Measurements from ENCODE around the gene ZFHX3. TPM values are rescaled to one million over a fixed set of nuclear protein-coding genes. Genes with fewer than 3 reads are reported as not detected.

ZFHX3 gene
- total RNA-seq, 2 experiments from 2014 or later, result 0.38 to 0.43 TPM

DNA sequence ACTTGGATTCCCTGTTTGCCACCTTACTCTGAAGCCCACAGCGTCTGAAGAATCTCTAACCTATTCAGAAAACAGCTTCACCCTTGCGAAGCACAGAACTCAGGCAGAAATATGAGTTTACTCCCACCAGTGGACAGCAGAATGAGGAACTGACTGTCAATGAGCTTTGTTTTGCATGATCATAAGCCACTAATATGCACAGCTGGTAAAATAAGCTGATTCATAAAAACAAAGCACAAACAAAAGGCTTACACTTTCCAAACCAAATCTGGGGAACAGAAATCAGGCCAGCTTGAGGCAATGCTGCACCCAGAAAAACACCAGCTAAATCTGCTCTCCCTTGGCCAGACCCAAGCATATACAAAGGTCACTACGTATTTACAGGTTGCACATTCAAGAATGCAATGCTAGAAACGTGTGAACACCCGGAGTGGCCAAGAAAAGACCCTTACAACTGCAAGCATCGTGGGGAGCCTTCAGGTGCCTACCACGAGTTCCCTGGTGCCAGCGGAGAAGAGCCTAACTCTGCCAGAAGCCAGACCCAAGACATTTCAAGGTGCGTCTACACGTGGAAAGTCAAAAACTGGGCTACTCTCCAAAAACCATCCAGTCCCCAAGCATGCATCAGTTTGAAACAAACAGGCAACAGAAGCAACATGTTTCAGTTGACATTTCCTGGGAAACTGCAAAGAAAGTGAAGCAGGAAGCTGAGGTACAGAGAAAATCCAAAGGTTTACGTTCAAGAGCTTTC, 207.1 kb downstream of the ZFHX3 start:
- Mint-ChIP-seq H3K36me3 (ENCODE audit: low read depth) (no peaks in the 10 kb centered on the region), H3K9me3 (no peaks in the 10 kb centered on the region), H3K4me1 (peaks cover 23% of the 10 kb centered on the region), H3K27me3 (peaks cover 4% of the 10 kb centered on the region), H3K27ac (no peak overlapping the region), H3K4me3 (no peak overlapping the region)
- DNase-seq, result no peak
- CTCF ChIA-PET, result interaction anchor here (0.9 to 4.4 kb wide), 2 partner anchors 8 to 17 kb away, joined by 3 to 30 read pairs; no protein-coding TSS in a partner anchor
- POLR2A ChIA-PET, result no interaction called here

DNA sequence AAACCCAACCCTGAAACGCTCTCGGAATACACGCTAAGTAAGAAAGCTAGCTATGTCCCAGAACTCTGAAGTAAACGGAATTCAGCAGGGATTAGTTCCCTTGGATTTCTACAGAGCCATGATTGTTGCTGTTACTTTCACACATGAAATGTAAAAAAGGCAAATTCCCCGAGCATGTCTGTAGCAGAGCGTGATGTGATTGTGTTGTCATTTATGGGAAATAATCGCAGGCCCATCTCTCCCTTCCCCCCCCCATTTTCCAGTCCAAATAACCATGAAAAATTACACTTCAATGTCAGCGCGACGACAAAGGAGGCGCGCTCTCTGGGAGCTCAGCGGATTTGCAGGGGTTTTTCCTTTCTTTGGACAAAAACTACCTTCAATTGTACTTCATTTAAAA, 209.0 kb downstream of the ZFHX3 start:
- Mint-ChIP-seq H3K36me3 (ENCODE audit: low read depth) (no peaks in the 10 kb centered on the region), H3K4me1 (peaks cover 8% of the 10 kb centered on the region), H3K4me3 (no peak overlapping the region), H3K27me3 (peaks cover 6% of the 10 kb centered on the region), H3K9me3 (no peaks in the 10 kb centered on the region), H3K27ac (no peak overlapping the region)
- no peak for DNase-seq
- ChIA-PET CTCF (no interaction called here), POLR2A (no interaction called here)

DNA sequence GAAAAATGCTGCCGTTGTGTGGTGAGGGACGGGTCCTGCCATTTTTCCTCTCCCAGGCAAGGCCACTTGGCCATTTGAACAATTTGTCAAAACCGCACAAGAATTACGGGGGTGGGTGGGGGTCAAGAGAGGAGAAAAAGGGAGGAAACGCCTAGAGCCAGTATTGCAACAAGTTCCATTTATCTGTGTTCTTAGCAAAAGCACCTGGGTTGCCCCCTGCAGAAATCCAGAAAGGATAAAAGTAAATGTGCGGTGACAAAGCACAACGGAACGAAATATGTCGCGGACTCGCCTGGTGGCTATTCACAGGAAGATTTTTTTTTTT, 209.4 kb downstream of the ZFHX3 start:
- Mint-ChIP-seq H3K9me3 (no peaks in the 10 kb centered on the region), H3K4me3 (no peak overlapping the region), H3K36me3 (ENCODE audit: low read depth) (no peaks in the 10 kb centered on the region), H3K4me1 (peaks cover 4% of the 10 kb centered on the region), H3K27me3 (peaks cover 6% of the 10 kb centered on the region), H3K27ac (no peak overlapping the region)
- ChIA-PET CTCF (no interaction called here), POLR2A (no interaction called here)
- DNase-seq, result no peak

DNA sequence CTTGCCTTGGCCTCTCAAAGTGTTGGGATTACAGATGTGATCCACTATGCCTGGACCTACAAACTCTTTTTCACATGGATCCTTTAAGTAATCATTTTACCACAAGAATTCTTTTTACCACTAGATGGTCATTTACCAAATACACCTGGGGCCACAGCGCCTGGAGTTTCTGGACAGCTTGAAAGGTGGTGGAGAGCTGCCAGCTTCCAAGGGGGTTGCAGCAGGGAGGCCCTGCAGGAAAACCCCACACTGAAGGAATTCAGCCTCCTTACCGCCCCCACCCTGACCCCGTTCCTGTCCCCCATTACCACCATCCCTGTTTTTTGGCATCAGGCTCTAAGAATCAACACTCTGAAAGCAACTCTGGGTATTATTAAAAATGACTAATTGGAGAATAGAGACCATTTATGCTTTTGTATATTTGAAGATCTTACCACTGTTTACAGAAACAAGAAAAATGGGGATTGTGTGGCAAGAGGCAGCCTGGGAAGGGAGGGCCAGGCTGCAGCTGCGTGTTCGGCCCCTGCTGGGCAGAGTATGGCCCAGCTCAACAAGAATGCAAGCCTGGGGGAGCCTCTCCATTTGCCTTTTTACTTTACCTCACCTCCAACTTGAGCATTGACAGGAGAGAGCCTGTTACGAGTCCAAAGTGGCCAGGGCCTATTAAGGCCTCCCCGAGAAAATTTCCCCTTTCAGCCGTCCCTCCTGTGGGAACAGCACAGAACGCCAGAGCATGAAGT, 209.9 kb downstream of the ZFHX3 start:
- ChIA-PET CTCF (no interaction called here), POLR2A (no interaction called here)
- Mint-ChIP-seq H3K27ac (no peak overlapping the region), H3K4me1 (peaks cover 4% of the 10 kb centered on the region), H3K4me3 (no peak overlapping the region), H3K9me3 (no peaks in the 10 kb centered on the region), H3K36me3 (ENCODE audit: low read depth) (no peaks in the 10 kb centered on the region), H3K27me3 (peaks cover 6% of the 10 kb centered on the region)
- DNase-seq, result no peak

DNA sequence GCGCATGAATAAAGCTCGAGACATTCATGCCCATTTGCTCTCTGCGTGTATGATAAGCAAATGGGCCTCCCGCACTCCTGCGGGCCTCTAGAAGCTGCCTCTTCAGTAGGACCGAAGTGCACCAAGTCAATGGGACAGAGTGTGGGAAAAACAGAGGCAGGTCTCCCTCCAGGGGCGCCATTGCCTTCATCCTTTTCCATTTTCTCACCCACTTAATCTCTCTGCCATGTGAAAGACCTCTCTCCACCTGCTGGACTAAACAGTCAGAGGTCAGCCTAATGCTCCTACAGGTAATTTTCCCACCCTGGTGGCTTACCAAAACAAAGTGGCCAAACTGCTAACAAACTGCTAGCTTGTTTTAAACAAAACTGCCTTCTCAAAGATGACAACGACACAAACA, 210.9 kb downstream of the ZFHX3 start:
- peaks cover 4% of the 10 kb centered on the region for H3K4me1 Mint-ChIP-seq
- no peaks in the 10 kb centered on the region for H3K9me3 Mint-ChIP-seq
- CTCF ChIA-PET, result interaction anchor here (0.7 kb wide), 1 partner anchor 188 kb away, joined by 4 read pairs; no protein-coding TSS in a partner anchor
- no peak overlapping the region for H3K4me3 Mint-ChIP-seq
- POLR2A ChIA-PET, result no interaction called here
- DNase-seq, result no peak
- no peak overlapping the region for H3K27ac Mint-ChIP-seq
- H3K27me3 Mint-ChIP-seq, result peaks cover 6% of the 10 kb centered on the region
- H3K36me3 Mint-ChIP-seq (ENCODE audit: low read depth), result no peaks in the 10 kb centered on the region

DNA sequence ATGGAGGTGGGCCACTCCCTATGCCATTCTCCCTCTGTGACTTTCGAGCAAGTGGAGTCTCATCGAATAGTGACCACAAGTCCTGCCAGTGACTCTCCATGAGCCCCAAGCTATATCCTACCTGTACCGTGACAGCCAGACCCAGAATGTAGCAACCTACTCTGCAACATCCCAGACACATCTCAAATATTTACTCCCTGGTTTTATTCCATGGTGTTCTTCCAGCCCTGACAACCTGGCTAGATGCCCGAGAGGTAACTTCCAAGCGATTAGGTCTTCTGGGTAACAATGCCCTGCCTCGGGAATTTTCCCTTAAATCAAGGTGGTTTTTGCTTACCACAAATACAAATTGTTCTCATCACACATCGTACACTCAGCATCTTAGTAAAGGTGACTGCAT, 211.7 kb downstream of the ZFHX3 start:
- H3K9me3 Mint-ChIP-seq, result no peaks in the 10 kb centered on the region
- no peak for DNase-seq
- no peak overlapping the region for H3K4me3 Mint-ChIP-seq
- H3K27ac Mint-ChIP-seq, result no peak overlapping the region
- H3K27me3 Mint-ChIP-seq, result peaks cover 6% of the 10 kb centered on the region
- peaks cover 4% of the 10 kb centered on the region for H3K4me1 Mint-ChIP-seq
- ChIA-PET POLR2A (no interaction called here), CTCF (no interaction called here)
- H3K36me3 Mint-ChIP-seq (ENCODE audit: low read depth), result no peaks in the 10 kb centered on the region

- Mint-ChIP-seq H3K4me1 (peaks cover 4% of the 10 kb centered on the region), H3K4me3 (no peak overlapping the region)
- CTCF ChIA-PET, result interaction anchor here (1.0 kb wide), 1 partner anchor 22 kb away, joined by 4 read pairs; no protein-coding TSS in a partner anchor
These were observed 212.8 kb downstream of the ZFHX3 start for GRCh38 chr16:72835086-72835485.

GRCh38 chr16:72834499-72834898, 213.4 kb downstream of the ZFHX3 start:
- Mint-ChIP-seq H3K9me3 (no peaks in the 10 kb centered on the region), H3K4me3 (no peak overlapping the region), H3K36me3 (ENCODE audit: low read depth) (no peaks in the 10 kb centered on the region), H3K4me1 (peaks cover 4% of the 10 kb centered on the region), H3K27ac (no peak overlapping the region), H3K27me3 (peaks cover 2% of the 10 kb centered on the region)
- ChIA-PET CTCF (interaction anchor here (1.0 kb wide), 1 partner anchor 22 kb away, joined by 4 read pairs; no protein-coding TSS in a partner anchor), POLR2A (no interaction called here)
- no peak for DNase-seq

More at GRCh38 chr16:72835086-72835485, 212.8 kb downstream of the ZFHX3 start:
- POLR2A ChIA-PET, result no interaction called here
- Mint-ChIP-seq H3K27me3 (peaks cover 3% of the 10 kb centered on the region), H3K27ac (no peak overlapping the region), H3K36me3 (ENCODE audit: low read depth) (no peaks in the 10 kb centered on the region), H3K9me3 (no peaks in the 10 kb centered on the region)
- no peak for DNase-seq

GRCh38 chr16:72833969-72834368, 214.0 kb downstream of the ZFHX3 start:
- CTCF ChIA-PET, result no interaction called here
- H3K36me3 Mint-ChIP-seq (ENCODE audit: low read depth), result no peaks in the 10 kb centered on the region
- no peak overlapping the region for H3K27ac Mint-ChIP-seq
- peaks cover 2% of the 10 kb centered on the region for H3K27me3 Mint-ChIP-seq
- POLR2A ChIA-PET, result no interaction called here
- DNase-seq, result no peak
- no peak overlapping the region for H3K4me3 Mint-ChIP-seq
- H3K9me3 Mint-ChIP-seq, result no peaks in the 10 kb centered on the region
- H3K4me1 Mint-ChIP-seq, result peaks cover 4% of the 10 kb centered on the region

- no peak overlapping the region for H3K27ac Mint-ChIP-seq
- H3K9me3 Mint-ChIP-seq, result no peaks in the 10 kb centered on the region
- peaks cover 4% of the 10 kb centered on the region for H3K4me1 Mint-ChIP-seq
- peaks cover 2% of the 10 kb centered on the region for H3K27me3 Mint-ChIP-seq
- DNase-seq, result no peak
- ChIA-PET CTCF (interaction anchor here (0.6 to 2.3 kb wide), 19 partner anchors 9 to 1045 kb away, joined by 3 to 30 read pairs (median 6); no protein-coding TSS in a partner anchor), POLR2A (interaction anchor here (1.1 kb wide), 1 partner anchor 20 kb away, joined by 3 read pairs; no protein-coding TSS in a partner anchor)
- no peaks in the 10 kb centered on the region for H3K36me3 Mint-ChIP-seq (ENCODE audit: low read depth)
- no peak overlapping the region for H3K4me3 Mint-ChIP-seq
These were observed 214.4 kb downstream of the ZFHX3 start for GRCh38 chr16:72833482-72833881.

DNA sequence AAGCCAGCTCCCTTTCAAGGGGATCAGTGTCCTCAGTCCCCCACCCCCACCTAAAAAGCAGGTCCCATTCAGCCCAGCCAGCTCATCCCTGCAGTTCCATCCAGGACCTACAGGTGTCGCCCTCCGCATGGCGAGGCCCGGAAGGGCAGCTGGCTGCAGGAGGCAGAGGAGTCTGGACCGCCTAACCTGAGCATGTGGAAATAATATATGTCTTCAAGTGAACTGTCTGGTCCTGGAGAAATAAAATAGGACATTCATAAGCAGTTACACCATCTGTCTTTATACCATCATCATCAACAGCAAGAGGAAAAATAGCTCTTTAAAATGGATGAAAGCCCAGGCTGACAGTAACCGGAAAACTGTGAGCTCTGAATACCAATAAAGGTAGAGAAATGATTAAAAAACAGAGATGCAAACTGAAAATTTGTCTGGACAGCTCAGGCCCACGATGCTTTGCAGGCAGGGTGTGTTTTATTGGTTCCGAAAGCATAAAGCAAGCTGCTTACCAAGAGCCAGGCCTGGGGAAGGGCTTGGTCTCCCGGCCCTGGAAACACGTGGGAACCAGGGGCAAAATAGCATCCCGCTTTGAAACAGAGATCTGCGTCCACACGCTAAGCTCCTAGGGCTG, 215.2 kb downstream of the ZFHX3 start:
- POLR2A ChIA-PET, result interaction anchor here (1.1 kb wide), 1 partner anchor 21 kb away, joined by 3 read pairs; no protein-coding TSS in a partner anchor
- H3K27me3 Mint-ChIP-seq, result peaks cover 2% of the 10 kb centered on the region
- peaks cover 4% of the 10 kb centered on the region for H3K4me1 Mint-ChIP-seq
- CTCF ChIA-PET, result interaction anchor here (0.6 to 2.3 kb wide), 55 partner anchors 10 to 1046 kb away, joined by 3 to 30 read pairs (median 4); no protein-coding TSS in a partner anchor
- no peaks in the 10 kb centered on the region for H3K36me3 Mint-ChIP-seq (ENCODE audit: low read depth)
- no peaks in the 10 kb centered on the region for H3K9me3 Mint-ChIP-seq
- H3K27ac Mint-ChIP-seq, result no peak overlapping the region
- no peak overlapping the region for H3K4me3 Mint-ChIP-seq
- DNase-seq, result peak; percentile 67

- no peak overlapping the region for H3K27ac Mint-ChIP-seq
- no peaks in the 10 kb centered on the region for H3K36me3 Mint-ChIP-seq (ENCODE audit: low read depth)
- POLR2A ChIA-PET, result no interaction called here
These were observed 217.8 kb downstream of the ZFHX3 start for GRCh38 chr16:72829846-72830775.

More at GRCh38 chr16:72829846-72830775, 217.8 kb downstream of the ZFHX3 start:
- Mint-ChIP-seq H3K9me3 (no peaks in the 10 kb centered on the region), H3K27me3 (no peaks in the 10 kb centered on the region), H3K4me1 (no peaks in the 10 kb centered on the region), H3K4me3 (no peak overlapping the region)
- CTCF ChIA-PET, result no interaction called here
- no peak for DNase-seq

Data from activated CD4-positive, alpha-beta memory T cell treated with anti-CD3 and anti-CD28 coated beads, Interleukin-2, amount 10 ng/mL, durations not matched to agents 7 days and 5 days (primary cell).